Esophagus squamous epithelium (tissue), 5 donors: ENCODE results near the gene COPS4. TPM values are rescaled to one million over a fixed set of nuclear protein-coding genes. Genes with fewer than 3 reads are reported as not detected.
"Not testable (repeated sequence)": the region's sequence is repeated elsewhere in the genome, so short reads cannot be mapped to it uniquely, and the experiment has no call there.

Experiments used
- DNase-seq: peaks from one replicate; lab custom pipeline; 2025; lab: John Stamatoyannopoulos, UW
- H3K27ac ChIP-seq, 4 donors: fragments of 200-600 bp; sonication (generic); one replicate each; pipeline ENCODE4 v1.5.1; 2016 to 2019; ENCODE audit warnings: mild to moderate bottlenecking in 1 of 4
- H3K27me3 ChIP-seq, 4 donors: fragments of 200-600 bp; sonication (generic); 1 replicate in 3 of 4; 2 replicates in 1 of 4; pipeline versions ENCODE4 v1.5.1 to v1.6.0; 2017 to 2021; ENCODE audit warnings: antibody characterized with exemption in 1 of 4
- H3K36me3 ChIP-seq, 3 donors: fragments of 200-600 bp; sonication (generic); one replicate each; pipeline ENCODE4 v1.5.1; 2016 to 2019
- H3K4me1 ChIP-seq, 3 donors: fragments of 200-600 bp; sonication (generic); one replicate each; pipeline ENCODE4 v1.5.1; 2017 to 2019
- H3K4me3 ChIP-seq, 4 donors: fragments of 200-600 bp; sonication (generic); 1 replicate in 3 of 4; 2 replicates in 1 of 4; pipeline ENCODE4 v1.5.1; 2016 to 2019; ENCODE audit warnings: mild to moderate bottlenecking in 2 of 4, moderate library complexity in 1 of 4
- H3K9me3 ChIP-seq, 3 donors: fragments of 200-600 bp; sonication (generic); one replicate each; pipeline ENCODE4 v1.5.1; 2016 to 2019
- POLR2A ChIP-seq, 4 donors: fragments of 450-650 bp; IDR thresholded peaks; one replicate each; pipeline ENCODE4 v1.6.1; 2017; ENCODE audit warnings: antibody characterized with exemption in 4 of 4, mild to moderate bottlenecking in 4 of 4, moderate library complexity in 3 of 4
- WGBS, 2 donors: methylation state at CpG; one replicate each; pipeline ENCODE4 v1.1.5; 2018; 5-methylcytosine and 5-hydroxymethylcytosine counted together
- intact Hi-C: fragments of 100-400 bp; cut with DNase I; formaldehyde crosslinking; loops from one replicate; pipeline ENCODE4 v1.15.0; 2022
- total RNA-seq, 4 donors: library from RNA; depleted of rRNA; stranded (reverse); fragments of >200 nt; gene quantifications; one replicate each; pipeline ENCODE4 v1.1.0, GENCODE V29; 2016
- TF ChIP-seq, protein P1 (sequence below), 6 experiments: fragments of 450-650 bp in 4 of 6; fragments of 200-600 bp in 2 of 6; sonication (generic) in 2 of 6; IDR thresholded peaks; one replicate each; pipeline ENCODE4 v1.5.1; 2016 to 2019; ENCODE audit warnings: antibody characterized with exemption in 6 of 6, mild to moderate bottlenecking in 4 of 6, moderate library complexity in 4 of 6
- donor health status: DM: yes; HTN: yes; CAD: no.

Gene COPS4
- total RNA-seq, 4 donors from 2014 or later: 22.5 to 56.8 (median 39.9) TPM

DNA sequence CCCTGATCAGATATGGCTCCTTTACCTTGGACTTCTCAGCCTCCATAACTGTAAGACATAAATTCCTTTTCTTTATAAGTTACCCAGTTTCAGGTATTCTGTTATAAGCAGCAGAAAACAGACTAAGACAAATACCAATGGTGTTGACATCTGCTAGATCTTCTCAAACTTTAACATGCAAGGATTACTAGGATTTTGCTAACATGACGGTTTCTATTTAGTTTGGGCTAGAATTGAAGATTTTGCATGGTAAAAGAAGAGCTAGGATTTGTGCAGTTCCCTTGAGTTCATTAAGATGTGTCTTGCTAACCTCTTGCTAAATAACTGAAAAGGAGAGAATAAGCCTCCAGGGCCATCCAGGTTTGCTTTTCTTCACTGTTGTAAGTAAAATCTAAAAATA is 5.3 kb upstream of the COPS4 start:
- Histone ChIP-seq H3K27ac (no peak overlapping the region), H3K4me3 (no peak overlapping the region), H3K9me3 (peaks cover 0 to 11% (median 10%) of the 10 kb centered on the region in 3 donors), H3K27me3 (no peaks in the 10 kb centered on the region), H3K4me1 (no peaks in the 10 kb centered on the region), H3K36me3 (no peaks in the 10 kb centered on the region)
- intact Hi-C loops: loop anchor here (10.0 kb wide), 1 partner anchor 125 kb away; the partner anchor contains the start of gene THAP9
- no peak for DNase-seq
- 73 to 75% methylated on average over 1 of the region's 1 CpG for WGBS, 2 donors
- no peak for TF ChIP-seq POLR2A (IDR thresholded peaks at IDR 0.05)
- TF ChIP-seq, protein P1, sequence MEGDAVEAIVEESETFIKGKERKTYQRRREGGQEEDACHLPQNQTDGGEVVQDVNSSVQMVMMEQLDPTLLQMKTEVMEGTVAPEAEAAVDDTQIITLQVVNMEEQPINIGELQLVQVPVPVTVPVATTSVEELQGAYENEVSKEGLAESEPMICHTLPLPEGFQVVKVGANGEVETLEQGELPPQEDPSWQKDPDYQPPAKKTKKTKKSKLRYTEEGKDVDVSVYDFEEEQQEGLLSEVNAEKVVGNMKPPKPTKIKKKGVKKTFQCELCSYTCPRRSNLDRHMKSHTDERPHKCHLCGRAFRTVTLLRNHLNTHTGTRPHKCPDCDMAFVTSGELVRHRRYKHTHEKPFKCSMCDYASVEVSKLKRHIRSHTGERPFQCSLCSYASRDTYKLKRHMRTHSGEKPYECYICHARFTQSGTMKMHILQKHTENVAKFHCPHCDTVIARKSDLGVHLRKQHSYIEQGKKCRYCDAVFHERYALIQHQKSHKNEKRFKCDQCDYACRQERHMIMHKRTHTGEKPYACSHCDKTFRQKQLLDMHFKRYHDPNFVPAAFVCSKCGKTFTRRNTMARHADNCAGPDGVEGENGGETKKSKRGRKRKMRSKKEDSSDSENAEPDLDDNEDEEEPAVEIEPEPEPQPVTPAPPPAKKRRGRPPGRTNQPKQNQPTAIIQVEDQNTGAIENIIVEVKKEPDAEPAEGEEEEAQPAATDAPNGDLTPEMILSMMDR (IDR thresholded peaks at IDR 0.05): no peak

GRCh38 chr4:83036991-83037665 is 2.1 kb downstream of the COPS4 start:
- no peak for TF ChIP-seq POLR2A (IDR thresholded peaks at IDR 0.05)
- TF ChIP-seq, protein P1 (IDR thresholded peaks at IDR 0.05): no peak
- WGBS, 2 donors: 60 to 62% methylated on average over 2 to 4 of the region's 5 CpGs
- intact Hi-C loops: loop anchor here (10.0 kb wide), 1 partner anchor 132 kb away; the partner anchor contains the start of gene THAP9
- Histone ChIP-seq H3K27ac (no peak overlapping the region), H3K4me3 (no peak overlapping the region), H3K4me1 (peaks cover 6 to 31% (median 15%) of the 10 kb centered on the region in 3 donors), H3K9me3 (no peaks in the 10 kb centered on the region), H3K36me3 (peaks cover 0 to 10% (median 0%) of the 10 kb centered on the region in 3 donors), H3K27me3 (no peaks in the 10 kb centered on the region)
- DNase-seq: no peak

DNA sequence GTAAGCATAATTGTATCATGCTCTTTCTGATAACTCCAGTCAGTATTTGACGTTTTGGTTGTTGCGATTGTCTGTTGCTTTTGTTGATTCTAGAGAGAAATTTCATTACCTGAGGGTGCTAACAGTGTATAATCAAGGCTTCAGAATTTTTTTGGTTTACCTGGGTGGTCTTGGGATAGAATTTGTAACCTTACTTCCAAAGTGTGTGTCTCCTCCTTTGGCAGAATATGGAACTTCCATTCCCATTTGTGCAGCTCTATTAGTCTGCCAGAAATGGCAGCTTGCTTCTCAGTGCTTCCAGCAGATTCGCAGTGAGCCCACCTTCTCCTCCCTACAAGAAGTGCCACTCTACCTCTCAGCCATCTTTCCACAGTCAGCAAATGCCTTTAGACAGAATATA is 5.3 kb downstream of the COPS4 start:
- Histone ChIP-seq H3K9me3 (no peaks in the 10 kb centered on the region), H3K4me1 (peaks cover 6 to 38% (median 15%) of the 10 kb centered on the region in 3 donors), H3K27ac (no peak overlapping the region), H3K36me3 (peaks cover 0 to 14% (median 0%) of the 10 kb centered on the region in 3 donors), H3K27me3 (no peaks in the 10 kb centered on the region), H3K4me3 (no peak overlapping the region)
- 87 to 90% methylated on average over 3 of the region's 3 CpGs for WGBS, 2 donors
- TF ChIP-seq, protein P1 (IDR thresholded peaks at IDR 0.05): no peak
- no peak for TF ChIP-seq POLR2A (IDR thresholded peaks at IDR 0.05)
- intact Hi-C loops: no loop called here
- DNase-seq: no peak

GRCh38 chr4:83043157-83043556 is 8.2 kb downstream of the COPS4 start:
- DNase-seq, H3K9me3 ChIP-seq, H3K4me3 ChIP-seq, intact Hi-C loops, H3K27ac ChIP-seq, H3K27me3 ChIP-seq: not testable (repeated sequence)
- Histone ChIP-seq H3K36me3 (peaks cover 0 to 22% (median 0%) of the 10 kb centered on the region in 3 donors), H3K4me1 (peaks cover 0 to 11% (median 0%) of the 10 kb centered on the region in 3 donors)
- 95 to 97% methylated on average over 2 of the region's 2 CpGs for WGBS, 2 donors

- Histone ChIP-seq H3K27me3 (no peaks in the 10 kb centered on the region), H3K4me3 (no peak overlapping the region), H3K27ac (no peak overlapping the region), H3K9me3 (no peaks in the 10 kb centered on the region), H3K4me1 (peaks cover 0 to 11% (median 0%) of the 10 kb centered on the region in 3 donors), H3K36me3 (peaks cover 0 to 22% (median 0%) of the 10 kb centered on the region in 3 donors)
- whole genome bisulfite sequencing, 2 donors: 86 to 89% methylated on average over 11 to 14 of the region's 14 CpGs
- TF ChIP-seq, protein P1 (IDR thresholded peaks at IDR 0.05): no peak
- TF ChIP-seq POLR2A (IDR thresholded peaks at IDR 0.05): no peak
- DNase-seq: no peak
- intact Hi-C loops: no loop called here
Observed at GRCh38 chr4:83043801-83044407, 8.9 kb downstream of the COPS4 start.
